ENCODE measurements around the gene DPPA3.
"Not testable (repeated sequence)": the region's sequence is repeated elsewhere in the genome, so short reads cannot be mapped to it uniquely, and the experiment has no call there.

Gene DPPA3

GRCh38 chr12:7731486-7731885, 20.3 kb downstream of the DPPA3 start:
- peak; percentile 24 for DNase-seq

GRCh38 chr12:7732993-7733392, 21.8 kb downstream of the DPPA3 start:
- no peak for DNase-seq

GRCh38 chr12:7747246-7747645, 36.0 kb downstream of the DPPA3 start, which contains the start of gene CLEC4C:
TSS of gene CLEC4C (minus strand) at chr12:7747375. CDS start at chr12:7747348, 27 bp downstream.
- DNase-seq: no peak

- DNase-seq: no peak
Measured at GRCh38 chr12:7748852-7749251, 37.6 kb downstream of the DPPA3 start.

GRCh38 chr12:7749442-7749841, 38.2 kb downstream of the DPPA3 start:
- no peak for DNase-seq

- no peak for DNase-seq
Measured at GRCh38 chr12:7750350-7750749, 39.1 kb downstream of the DPPA3 start.

GRCh38 chr12:7751394-7751793, 40.2 kb downstream of the DPPA3 start:
- DNase-seq: no peak

- not testable (repeated sequence) for DNase-seq
Measured at GRCh38 chr12:7751941-7752922, 41.0 kb downstream of the DPPA3 start.

- not testable (repeated sequence) for DNase-seq
Measured at GRCh38 chr12:7755668-7756067, 44.4 kb downstream of the DPPA3 start.

GRCh38 chr12:7756993-7757392, 45.8 kb downstream of the DPPA3 start:
- no peak for DNase-seq

- DNase-seq: no peak
Measured at GRCh38 chr12:7758766-7759140, 47.5 kb downstream of the DPPA3 start.
